ENCODE data around the gene IQCE.

Gene IQCE, protein sequence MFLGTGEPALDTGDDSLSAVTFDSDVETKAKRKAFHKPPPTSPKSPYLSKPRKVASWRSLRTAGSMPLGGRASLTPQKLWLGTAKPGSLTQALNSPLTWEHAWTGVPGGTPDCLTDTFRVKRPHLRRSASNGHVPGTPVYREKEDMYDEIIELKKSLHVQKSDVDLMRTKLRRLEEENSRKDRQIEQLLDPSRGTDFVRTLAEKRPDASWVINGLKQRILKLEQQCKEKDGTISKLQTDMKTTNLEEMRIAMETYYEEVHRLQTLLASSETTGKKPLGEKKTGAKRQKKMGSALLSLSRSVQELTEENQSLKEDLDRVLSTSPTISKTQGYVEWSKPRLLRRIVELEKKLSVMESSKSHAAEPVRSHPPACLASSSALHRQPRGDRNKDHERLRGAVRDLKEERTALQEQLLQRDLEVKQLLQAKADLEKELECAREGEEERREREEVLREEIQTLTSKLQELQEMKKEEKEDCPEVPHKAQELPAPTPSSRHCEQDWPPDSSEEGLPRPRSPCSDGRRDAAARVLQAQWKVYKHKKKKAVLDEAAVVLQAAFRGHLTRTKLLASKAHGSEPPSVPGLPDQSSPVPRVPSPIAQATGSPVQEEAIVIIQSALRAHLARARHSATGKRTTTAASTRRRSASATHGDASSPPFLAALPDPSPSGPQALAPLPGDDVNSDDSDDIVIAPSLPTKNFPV

DNA sequence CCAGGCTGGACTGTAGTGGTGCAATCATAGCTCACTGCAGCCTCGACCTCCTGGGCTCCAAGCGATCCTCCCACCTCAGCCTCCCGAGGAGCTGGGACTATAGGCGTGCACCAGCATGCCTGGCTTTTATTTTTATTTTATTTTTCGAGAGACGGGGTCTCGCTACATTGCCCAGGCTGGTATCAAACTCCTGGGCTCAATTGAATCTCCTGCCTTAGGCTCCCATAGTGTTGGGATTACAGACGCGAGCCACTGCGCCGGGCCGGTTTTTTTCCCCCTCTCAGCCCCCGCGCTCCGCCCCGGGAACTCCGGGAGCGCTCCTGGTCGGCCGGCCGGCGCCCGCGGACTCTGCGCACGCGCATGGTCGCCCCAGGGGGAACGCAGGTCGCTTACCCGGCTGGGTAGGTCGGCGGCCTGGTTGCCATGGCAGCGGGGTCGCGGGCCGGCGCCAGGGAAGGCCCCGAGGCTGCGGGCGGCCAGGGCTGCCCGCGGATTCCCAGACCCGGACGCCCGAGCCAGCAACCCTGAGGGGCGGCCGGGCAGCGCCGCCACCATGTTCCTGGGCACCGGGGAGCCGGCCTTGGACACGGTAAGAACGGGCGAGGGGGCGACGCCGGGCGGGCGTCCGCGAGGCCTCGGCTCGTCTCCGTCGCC is at the start of gene IQCE:
Gene IQCE, plus strand, starts transcription at position 351 of the 654 bp plus-strand sequence. Its CDS starts 203 bp downstream, at position 554.
- DNase-seq (ENCODE audit: extremely low read depth in 1 of 2, low read depth in 1 of 2): peak; percentile 86 to 88

DNA sequence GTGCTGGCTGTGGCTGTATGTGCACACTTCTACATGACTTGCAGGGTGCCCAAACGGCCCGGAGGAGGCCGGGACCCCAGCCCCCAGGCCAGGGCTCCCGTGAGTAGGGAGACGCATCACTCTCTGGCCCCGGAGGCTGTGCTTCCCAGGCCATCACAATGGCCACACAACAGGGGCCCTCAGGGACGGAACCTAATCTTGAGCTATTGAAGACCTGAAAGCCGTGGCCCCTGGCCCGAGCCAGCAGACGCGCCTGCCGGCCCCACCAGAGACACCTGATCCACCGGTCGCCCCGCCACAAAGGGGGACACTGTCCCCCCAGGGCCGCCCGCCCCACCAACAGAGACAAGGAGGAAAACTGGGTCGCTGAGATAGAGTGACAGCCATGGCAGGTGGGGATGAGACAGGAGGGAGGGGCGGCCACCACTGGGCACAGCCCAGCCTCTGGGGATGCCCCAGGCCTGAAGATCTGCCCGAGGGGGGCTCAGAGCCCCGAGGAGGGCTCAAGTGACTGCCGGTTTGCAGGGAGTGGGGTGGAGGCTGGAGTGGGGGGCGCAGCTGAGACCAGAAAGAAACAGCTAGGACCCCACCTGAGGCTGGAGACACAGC is 49.4 kb upstream of the IQCE start:
- no peak for DNase-seq (ENCODE audit: extremely low read depth in 1 of 2, low read depth in 1 of 2)

DNA sequence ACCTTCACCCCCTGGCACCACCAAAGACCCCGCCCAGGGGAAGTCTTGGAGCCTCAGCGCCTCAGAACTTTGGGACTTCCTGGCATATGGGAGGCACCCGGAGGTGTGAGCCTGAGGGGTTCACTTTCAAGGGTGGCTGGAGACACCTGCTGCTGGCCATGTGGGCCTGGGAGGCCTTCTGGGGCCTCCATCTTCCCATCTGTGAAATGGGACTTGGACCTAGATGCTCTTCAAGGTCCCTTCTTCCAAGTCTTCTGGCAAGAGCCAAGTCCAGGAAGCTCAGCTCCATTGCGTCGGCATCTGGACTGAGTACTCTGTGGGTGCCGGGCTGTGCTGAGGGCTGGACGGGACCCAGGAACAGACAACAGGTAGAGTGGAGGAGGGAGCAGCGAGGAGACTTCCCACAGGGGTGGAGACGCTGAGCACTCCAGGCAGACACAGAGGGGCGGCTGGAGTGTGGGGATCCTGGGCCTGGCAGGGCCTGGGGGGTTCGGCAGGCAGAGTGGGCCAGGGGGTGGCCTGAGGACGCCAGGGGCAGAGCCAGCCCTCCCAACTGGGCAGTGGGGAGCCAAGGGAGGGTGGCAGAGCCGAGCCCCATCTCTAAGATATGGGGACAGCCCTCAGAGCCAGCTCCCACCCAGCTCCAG is 48.5 kb upstream of the IQCE start:
- DNase-seq (ENCODE audit: extremely low read depth in 1 of 2, low read depth in 1 of 2): no peak

DNA sequence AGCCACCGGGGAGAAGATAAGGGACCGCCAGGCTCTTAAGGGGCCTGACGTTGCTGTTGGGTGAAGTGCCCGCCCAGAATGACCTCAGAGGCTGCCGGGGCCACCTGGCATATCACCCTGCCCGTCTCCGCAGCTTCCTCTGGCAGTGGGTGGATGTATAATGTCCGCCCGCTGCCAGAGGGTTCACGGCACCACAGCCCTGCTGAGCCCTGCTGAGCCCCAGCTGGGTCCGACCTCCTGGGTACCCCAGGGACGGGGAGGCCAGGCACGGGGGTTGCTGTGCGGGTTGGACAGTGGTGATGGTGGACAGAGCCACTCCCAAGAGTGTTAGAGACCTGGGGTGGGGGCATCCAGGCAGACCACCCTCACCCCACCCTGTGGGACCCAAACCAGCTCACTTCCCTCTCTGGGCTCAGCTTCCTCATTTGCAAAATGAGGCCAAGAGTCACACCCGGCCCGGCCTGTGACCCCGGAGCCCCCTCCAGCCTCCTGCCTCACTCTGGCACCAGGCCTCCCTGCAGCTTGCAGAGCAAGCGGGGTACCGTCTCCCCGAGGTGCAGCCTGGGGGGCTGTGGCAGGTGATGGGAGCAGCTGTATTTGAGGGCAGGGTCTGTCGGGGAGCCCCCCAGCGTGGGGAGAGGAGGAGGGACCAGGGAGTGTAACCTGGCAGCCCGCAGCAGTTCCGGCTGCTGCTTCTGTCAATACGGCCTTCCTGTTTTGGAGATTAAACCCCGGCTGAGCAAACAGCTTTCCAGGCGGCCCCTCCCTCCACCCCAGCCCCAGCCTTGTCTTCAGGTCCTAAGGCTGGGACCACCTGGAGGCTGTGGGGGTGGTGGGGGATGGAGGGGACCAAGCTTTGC is 47.6 kb upstream of the IQCE start:
- DNase-seq (ENCODE audit: extremely low read depth in 1 of 2, low read depth in 1 of 2): no peak

DNA sequence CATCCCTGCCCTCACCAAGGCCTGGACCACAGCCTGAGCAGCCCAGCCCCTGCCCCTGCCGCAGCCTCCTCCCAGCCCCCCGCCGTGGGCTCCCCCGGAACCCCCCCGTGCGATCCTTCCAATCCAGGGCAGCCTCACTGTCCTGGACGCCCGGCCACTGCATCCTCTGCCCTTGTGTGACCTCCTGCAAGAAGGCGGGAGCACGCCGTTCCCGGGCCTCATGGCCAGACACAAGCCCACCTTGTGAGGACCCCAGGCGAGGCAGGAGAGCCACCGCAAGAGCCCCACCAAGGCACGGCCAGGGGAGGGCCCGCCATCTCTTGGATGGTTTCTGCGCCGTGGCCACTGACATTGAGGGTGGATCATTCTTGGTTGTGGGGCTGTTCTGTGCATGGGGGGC is 47.0 kb upstream of the IQCE start:
- no peak for DNase-seq (ENCODE audit: extremely low read depth in 1 of 2, low read depth in 1 of 2)

DNA sequence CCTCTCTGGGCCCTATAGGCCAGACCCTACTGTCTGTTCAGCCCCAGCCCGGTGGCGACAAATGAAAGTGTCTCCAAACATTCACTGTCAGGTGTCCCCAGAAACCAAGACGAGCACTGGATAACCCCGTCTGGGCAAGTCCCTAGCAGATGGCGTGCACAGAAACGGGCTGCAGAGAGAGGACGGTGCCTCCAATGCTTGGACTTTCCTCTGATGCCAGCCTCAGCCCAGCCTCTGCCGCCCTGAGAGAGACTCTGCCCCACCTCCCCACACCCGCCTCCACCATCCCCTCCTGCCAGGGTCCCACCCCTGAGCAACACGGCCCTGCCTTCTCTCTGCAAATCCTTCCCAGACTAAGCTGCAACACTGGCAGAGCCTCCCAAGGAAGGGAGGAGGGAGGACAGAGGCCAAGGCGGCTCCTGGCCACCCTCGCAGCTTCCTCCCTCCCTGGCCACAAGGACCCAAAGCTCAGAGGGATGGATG is 46.6 kb upstream of the IQCE start:
- no peak for DNase-seq (ENCODE audit: extremely low read depth in 1 of 2, low read depth in 1 of 2)

DNA sequence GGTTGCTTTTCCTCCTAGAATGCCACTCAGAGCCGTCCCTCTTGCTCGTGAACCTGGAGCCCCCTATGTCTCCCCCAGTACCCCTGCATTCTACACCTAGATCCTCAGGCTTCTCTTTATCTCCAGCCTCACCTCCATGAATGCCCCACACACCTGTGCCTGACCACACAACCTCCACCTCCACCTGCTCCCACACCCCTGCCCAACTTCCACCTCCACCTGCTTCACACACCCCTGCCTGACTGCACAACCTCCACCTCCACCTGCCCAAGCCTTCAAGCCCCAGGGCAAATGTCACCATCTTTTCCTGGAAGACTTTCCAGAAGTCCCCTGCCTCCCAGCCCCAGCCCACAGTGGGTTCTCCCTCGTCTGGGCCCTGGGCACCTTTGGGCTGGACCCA is 46.1 kb upstream of the IQCE start:
- DNase-seq (ENCODE audit: extremely low read depth in 1 of 2, low read depth in 1 of 2): no peak

DNA sequence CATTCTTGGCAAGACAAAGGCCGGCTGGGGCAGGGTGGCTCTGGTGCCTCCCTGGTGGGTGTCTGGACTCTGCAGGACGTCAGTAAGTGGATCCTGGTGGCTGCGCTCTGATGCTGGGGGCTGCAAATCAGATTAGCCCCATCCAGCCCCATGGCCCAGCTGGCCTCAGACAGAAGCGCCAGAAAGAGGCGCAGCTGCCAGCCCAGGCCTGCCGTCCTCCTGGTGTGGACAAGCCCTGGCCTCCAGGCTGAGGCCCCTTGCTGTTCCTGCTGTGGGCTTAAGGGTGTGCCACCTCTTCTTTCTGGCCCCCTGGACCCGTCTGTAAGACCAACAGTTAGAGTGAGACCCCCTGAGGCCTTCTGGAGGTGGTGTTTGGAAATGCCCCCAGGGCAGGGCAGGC is 45.1 kb upstream of the IQCE start:
- DNase-seq (ENCODE audit: extremely low read depth in 1 of 2, low read depth in 1 of 2): no peak

DNA sequence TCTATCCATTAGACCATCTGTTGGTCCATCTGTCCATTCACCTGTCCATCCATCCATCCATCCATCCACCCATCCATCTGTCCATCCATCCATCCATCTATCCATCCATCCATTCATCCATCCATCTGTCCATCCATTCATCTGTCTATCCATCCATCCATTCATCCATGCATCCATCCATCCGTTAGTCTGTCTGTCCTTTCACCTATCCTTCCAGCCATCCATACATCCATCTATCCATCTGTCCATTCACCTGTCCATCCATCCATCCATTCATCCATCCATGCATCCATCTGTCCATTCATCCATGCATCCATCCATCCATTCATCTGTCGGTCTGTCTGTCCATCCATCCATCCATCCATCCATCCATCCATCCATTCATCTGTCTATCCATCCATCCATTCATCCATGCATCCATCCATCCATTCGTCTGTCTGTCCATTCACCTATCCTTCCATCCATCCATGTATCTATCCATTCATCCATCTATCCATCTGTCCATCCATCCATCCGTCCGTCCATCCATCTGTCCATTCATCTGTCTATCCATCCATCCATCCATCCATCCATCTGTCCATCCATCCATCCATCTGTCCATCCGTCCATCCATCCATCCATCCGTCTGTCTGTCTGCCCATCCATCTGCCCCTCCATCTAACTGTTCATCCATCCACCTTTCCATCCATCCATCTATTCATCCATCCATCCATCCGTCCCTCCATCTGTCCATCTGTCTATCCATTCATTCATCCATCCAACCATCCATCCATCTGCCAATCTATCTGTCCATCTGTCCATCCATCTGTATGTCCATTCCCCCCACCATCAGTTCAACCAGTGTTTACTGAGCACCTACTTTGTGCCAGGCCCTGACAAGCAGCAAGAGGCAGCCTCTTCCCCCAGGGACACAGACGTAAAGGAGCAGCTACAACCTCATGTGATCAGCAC is 44.0 kb upstream of the IQCE start:
- DNase-seq (ENCODE audit: extremely low read depth in 1 of 2, low read depth in 1 of 2): no peak

DNA sequence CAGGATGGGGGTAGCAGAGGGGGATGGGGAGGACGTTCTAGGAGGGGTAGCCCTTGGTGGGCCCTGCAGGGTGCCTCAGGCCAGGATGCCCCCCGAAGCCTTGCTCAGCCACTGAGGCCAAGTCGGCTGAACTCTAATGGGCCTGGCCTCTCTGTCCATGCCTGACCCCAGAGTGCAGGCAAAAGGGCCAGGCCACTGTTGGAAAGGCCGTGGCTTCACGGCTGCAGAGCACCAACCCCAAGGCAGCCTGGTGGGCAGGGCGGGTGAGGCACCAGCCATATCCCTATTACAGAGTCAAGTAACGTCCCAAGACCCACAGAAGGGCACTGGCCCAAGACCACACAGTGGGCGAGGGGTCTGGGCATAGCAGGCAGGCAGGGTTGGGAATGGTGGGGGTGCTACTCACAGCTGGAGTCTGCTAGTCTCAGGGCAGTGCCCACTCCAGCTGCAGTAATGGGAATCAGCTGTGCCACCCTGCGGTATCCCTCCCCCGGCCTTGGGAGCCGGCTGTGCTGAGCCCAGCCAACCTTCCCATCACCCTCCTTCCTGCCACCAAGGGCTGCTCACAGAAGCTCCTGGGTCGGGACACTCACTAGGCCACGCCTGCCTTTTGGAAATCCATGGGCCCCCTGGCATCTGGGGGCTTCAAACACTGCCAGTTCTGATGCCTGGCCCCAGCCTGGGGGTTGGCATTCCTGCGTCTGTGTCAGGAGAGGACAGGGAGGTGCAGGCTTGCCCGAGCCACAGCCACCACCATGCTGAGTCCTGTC is 43.2 kb upstream of the IQCE start:
- DNase-seq (ENCODE audit: extremely low read depth in 1 of 2, low read depth in 1 of 2): no peak

DNA sequence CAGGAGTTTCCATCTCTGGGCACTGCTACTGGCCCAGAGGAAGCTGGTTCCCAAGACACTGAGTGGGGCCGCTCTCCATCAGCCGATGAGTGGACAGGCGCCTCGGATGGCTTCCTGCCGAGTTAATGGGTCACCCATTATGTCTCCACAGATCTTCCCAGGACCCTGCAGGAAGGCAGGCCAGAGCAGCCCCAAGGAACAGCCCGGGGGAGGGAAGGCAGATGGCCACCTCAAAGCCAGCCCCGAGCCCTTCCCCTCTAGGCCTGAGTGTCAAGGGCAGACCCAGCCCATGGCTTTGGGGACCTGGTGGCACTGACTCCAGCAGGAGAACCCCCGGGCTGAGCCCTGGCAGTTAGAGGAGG is 42.6 kb upstream of the IQCE start:
- DNase-seq (ENCODE audit: extremely low read depth in 1 of 2, low read depth in 1 of 2): no peak

DNA sequence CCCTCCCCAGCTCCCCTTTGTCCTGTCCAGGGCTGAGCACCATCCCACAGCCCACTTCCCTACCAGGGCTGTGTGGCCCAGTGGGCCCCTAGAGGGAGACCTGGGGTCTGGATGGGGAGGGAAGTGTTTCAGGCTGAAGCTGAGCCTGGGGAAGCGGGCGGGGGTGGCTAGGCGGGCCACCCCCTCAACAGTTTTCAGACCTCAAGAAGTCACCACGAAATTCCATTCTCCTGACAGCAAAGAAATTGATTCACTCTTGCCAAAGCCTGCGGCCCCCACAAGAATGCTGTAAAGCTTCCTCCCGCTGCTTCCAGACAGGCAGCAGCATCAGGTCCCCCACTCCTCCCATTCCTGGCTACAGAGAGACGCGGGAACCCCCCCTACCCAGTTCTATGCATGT is 41.8 kb upstream of the IQCE start:
- no peak for DNase-seq (ENCODE audit: extremely low read depth in 1 of 2, low read depth in 1 of 2)

DNA sequence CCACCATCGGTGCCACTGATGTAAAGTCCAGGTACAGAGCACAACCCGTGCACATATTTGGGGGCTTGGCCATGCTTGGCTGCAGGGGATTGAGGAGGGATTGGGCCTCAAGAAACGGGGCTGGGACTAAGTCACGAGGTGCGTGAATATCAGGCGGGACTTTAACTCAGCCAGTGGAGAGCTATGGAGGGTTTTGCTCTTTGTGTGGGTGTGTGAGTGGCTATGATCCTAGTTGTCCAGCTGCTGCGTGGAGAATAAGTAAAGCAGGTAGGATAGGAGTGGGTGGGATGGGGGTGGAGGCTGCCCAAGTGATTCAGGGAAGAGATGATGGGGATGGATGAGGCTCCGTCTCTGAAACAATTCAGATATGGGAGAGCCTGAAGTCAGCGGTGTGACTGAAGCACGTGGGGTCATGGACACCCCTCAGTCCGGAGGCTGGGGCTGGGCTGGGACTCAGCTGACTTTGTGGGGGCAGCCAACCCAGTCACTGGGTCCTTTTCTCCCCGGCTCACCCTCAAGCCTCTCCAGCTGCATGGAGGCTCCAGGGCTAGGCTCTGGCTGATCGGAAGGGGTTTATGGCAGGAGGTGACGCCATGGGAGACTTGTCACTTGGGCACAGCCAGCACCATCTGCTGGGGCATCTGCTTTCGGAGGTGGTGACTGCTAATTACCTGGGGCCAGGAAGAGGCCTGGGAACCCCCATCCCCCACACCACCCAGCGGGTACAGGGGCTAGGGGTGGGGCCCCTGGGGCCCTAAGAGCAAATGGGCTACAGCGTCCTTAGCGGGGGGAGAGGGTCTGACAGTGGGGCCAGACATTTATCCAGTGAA is 40.9 kb upstream of the IQCE start:
- no peak for DNase-seq (ENCODE audit: extremely low read depth in 1 of 2, low read depth in 1 of 2)

DNA sequence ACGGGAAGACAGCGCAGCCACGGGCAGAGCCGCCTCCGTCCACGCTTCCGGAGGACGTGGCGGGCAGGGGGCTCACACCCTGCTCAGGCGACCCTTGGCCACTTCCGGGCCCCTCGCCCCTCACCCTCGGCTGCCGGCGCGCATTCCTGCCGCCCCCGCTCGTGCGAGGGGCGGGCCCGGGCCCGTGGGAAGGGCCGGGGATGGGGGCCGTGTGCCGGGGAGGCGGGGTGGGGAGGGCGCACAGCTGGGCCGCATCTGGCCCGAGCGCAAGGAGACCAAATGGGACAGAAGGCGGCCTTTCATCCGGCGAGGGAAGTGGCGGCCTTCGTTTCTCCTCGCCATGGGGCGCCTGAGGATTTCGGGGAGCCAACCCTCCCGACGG is 40.1 kb upstream of the IQCE start:
- no peak for DNase-seq (ENCODE audit: extremely low read depth in 1 of 2, low read depth in 1 of 2)

DNA sequence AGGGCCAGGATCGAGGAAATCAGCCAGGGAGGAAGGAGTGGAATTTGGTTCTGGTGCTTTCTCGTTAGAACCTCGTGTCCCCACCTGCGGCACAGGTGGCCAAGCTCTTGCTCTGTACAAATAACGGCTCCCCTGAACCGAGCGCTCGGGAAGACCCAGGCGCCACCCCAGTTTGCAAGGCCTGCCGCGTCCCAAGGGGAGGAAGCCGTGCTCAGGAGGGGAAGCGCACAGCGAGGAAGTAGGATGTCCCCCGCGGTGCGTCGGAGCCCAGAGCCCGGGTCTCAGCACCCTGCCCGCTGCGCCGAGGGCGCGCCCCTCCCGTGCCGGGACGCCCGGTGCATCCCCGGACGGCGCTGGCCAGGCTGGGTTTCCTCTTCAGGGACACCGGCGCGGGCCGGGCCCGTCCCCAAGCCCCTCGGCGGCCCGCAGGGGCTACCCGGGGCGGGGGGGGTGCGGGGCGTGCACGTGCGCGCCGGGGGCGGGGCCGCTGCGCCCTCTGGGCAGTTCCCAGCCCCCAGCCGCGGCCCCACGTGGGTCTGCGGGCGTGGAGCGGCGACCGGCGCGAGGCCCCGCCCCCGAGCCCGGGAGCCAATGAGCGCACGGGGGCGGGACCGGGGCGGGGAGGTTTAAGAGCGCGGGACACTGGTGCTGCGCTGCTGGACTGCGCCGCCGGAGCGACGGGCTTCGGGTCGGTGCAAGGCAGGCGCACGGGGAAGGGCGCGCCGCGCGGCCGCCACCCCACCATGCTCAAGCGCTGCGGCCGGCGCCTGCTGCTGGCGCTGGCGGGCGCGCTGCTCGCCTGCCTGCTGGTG is 39.5 kb upstream of the IQCE start, which contains the start of gene LFNG:
Gene LFNG, plus strand, starts transcription at position 656 of the 812 bp plus-strand sequence. Its CDS starts 88 bp downstream, at position 744.
- peak; percentile 69 to 80 for DNase-seq (ENCODE audit: extremely low read depth in 1 of 2, low read depth in 1 of 2)

DNA sequence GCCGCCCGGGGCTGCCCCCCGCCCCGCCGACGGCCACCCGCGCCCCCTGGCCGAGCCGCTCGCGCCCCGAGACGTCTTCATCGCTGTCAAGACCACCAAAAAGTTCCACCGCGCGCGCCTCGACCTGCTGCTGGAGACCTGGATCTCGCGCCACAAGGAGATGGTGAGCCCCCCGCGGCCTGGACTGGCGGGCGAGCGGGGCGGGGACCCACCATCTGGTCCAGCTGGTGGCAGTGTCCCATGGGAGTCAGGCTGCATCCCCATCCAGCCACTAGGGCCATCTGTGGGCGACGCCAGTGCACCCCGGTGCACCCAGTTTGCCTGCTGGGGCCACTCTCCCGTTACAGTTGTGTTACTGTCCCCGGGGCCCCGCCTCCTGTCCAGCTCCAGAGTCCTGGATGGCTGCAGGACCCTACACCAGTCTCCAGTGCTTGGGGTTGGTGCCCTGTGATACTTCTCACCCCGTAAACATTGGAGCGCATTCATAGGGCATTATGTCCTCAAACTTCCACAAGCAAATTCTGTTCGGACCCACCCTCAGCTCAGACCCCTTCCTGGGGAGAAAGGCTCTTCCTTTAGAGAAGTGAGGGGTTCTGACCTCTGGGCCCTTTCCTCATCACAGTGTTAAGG is 38.5 kb upstream of the IQCE start:
- DNase-seq (ENCODE audit: extremely low read depth in 1 of 2, low read depth in 1 of 2): no peak
